ENCODE data around the gene UPB1. TPM values are rescaled to one million over a fixed set of nuclear protein-coding genes. Genes with fewer than 3 reads are reported as not detected.

Gene UPB1
- total RNA-seq, 1 experiment from 2014 or later, result 0.09 TPM

GRCh38 chr22:24513378-24514240 lies 18.5 kb downstream of the UPB1 start:
- Mint-ChIP-seq H3K27ac (no peak overlapping the region), H3K9me3 (no peaks in the 10 kb centered on the region), H3K36me3 (no peaks in the 10 kb centered on the region), H3K4me3 (no peak overlapping the region), H3K4me1 (peaks cover 13% of the 10 kb centered on the region), H3K27me3 (ENCODE audit: low read depth) (peaks cover 3% of the 10 kb centered on the region; the same call in 1 of the 2 replicates)
- TF ChIP-seq GTF2I (CRISPR knock-in tag; conservative IDR thresholded peaks at IDR 0.05) (no peak), ZSCAN18 (CRISPR knock-in tag; IDR thresholded peaks at IDR 0.05) (no peak), IRF2 (CRISPR knock-in tag; IDR thresholded peaks at IDR 0.05; ENCODE audit: borderline replicate concordance, low read depth) (no peak), MXD4 (CRISPR knock-in tag; IDR thresholded peaks at IDR 0.05; ENCODE audit: borderline replicate concordance) (no peak), NR3C1 (CRISPR knock-in tag; conservative IDR thresholded peaks at IDR 0.05; ENCODE audit: low read depth) (no peak), FOXP1 (CRISPR knock-in tag; IDR thresholded peaks at IDR 0.05; ENCODE audit: borderline replicate concordance) (no peak), TEAD1 (CRISPR knock-in tag; IDR thresholded peaks at IDR 0.05) (no peak), HMGXB4 (CRISPR knock-in tag; IDR thresholded peaks at IDR 0.05) (no peak), ZNF121 (CRISPR knock-in tag; IDR thresholded peaks at IDR 0.05) (no peak), ZNF138 (CRISPR knock-in tag; conservative IDR thresholded peaks at IDR 0.05) (no peak)
- TF ChIP-seq, protein P1, sequence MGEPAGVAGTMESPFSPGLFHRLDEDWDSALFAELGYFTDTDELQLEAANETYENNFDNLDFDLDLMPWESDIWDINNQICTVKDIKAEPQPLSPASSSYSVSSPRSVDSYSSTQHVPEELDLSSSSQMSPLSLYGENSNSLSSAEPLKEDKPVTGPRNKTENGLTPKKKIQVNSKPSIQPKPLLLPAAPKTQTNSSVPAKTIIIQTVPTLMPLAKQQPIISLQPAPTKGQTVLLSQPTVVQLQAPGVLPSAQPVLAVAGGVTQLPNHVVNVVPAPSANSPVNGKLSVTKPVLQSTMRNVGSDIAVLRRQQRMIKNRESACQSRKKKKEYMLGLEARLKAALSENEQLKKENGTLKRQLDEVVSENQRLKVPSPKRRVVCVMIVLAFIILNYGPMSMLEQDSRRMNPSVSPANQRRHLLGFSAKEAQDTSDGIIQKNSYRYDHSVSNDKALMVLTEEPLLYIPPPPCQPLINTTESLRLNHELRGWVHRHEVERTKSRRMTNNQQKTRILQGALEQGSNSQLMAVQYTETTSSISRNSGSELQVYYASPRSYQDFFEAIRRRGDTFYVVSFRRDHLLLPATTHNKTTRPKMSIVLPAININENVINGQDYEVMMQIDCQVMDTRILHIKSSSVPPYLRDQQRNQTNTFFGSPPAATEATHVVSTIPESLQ (CRISPR knock-in tag; IDR thresholded peaks at IDR 0.05), result no peak
- TF ChIP-seq, protein P2, sequence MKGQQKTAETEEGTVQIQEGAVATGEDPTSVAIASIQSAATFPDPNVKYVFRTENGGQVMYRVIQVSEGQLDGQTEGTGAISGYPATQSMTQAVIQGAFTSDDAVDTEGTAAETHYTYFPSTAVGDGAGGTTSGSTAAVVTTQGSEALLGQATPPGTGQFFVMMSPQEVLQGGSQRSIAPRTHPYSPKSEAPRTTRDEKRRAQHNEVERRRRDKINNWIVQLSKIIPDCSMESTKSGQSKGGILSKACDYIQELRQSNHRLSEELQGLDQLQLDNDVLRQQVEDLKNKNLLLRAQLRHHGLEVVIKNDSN (CRISPR knock-in tag; IDR thresholded peaks at IDR 0.05), result no peak
- ATAC-seq (no peak), DNase-seq (ENCODE audit: low spot score) (no peak)
- ChIA-PET POLR2A (no interaction called here), CTCF (interaction anchor here (0.6 to 6.1 kb wide), 3 partner anchors 11 to 92 kb away, joined by 3 to 32 read pairs (median 4); no protein-coding TSS in a partner anchor)

DNA sequence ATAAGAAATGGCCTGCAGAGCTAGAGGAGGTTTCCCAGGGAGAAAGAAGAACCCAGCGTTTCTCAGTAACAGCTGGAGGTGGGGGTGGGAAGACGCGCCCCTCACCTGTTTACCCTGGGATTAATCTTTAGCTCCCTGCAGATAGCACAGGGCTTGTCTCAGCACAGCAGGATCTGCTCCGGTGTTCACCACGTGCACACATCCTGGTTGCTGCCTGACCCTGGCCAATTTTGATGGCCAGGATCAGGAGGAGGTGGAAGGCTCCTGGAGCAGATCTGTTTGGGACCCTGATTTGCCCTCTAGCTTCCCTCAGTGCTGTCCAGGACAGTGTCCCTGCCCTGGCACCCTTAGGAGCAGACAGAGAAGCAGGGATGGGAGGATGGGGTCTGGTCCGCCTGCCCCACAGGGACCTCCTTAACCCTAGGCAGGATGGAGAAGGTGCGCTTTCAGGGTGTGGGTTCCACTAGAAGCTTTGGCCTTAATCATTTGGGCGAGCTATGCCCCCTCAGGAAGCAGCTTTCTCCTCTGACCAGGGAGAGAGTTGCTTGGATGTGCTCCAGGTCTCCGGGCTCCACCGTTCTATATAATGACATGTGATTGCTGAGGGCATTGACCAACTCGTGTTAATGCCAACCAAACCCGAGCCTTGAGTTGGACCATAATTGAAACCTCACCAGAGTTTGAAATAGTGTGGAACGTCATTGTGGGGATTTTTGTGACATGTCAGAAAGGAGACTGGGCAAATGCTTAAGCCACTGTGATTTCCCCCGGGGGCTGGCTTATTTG lies 19.3 kb downstream of the UPB1 start:
- Mint-ChIP-seq H3K27me3 (ENCODE audit: low read depth) (peaks cover 3% of the 10 kb centered on the region; the same call in 1 of the 2 replicates), H3K27ac (no peak overlapping the region), H3K4me3 (no peak overlapping the region), H3K4me1 (peaks cover 13% of the 10 kb centered on the region), H3K36me3 (no peaks in the 10 kb centered on the region), H3K9me3 (no peaks in the 10 kb centered on the region)
- ATAC-seq, result no peak
- DNase-seq (ENCODE audit: low spot score), result no peak
- ChIA-PET CTCF (interaction anchor here (0.6 to 6.1 kb wide), 5 partner anchors 10 to 93 kb away, joined by 3 to 32 read pairs (median 3); no protein-coding TSS in a partner anchor), POLR2A (no interaction called here)
- TF ChIP-seq ZNF423 (CRISPR knock-in tag; IDR thresholded peaks at IDR 0.05) (no peak), GABPB1 (CRISPR knock-in tag; IDR thresholded peaks at IDR 0.05) (peak; percentile 89), ZNF671 (CRISPR knock-in tag; IDR thresholded peaks at IDR 0.05) (no peak), CREM (CRISPR knock-in tag; IDR thresholded peaks at IDR 0.05) (no peak), ESRRA (CRISPR knock-in tag; IDR thresholded peaks at IDR 0.05; ENCODE audit: borderline replicate concordance) (no peak), NFYB (CRISPR knock-in tag; conservative IDR thresholded peaks at IDR 0.05; ENCODE audit: low read depth) (no peak), PREB (CRISPR knock-in tag; IDR thresholded peaks at IDR 0.05; ENCODE audit: borderline replicate concordance) (0 out of 2 replicates have a peak, but pooled peaks have one; percentile 28), NFE2L1 (CRISPR knock-in tag; IDR thresholded peaks at IDR 0.05) (no peak), ZNF425 (CRISPR knock-in tag; conservative IDR thresholded peaks at IDR 0.05) (no peak), MXD4 (CRISPR knock-in tag; IDR thresholded peaks at IDR 0.05; ENCODE audit: borderline replicate concordance) (no peak), ZNF138 (CRISPR knock-in tag; conservative IDR thresholded peaks at IDR 0.05) (no peak)
- TF ChIP-seq, protein P3, sequence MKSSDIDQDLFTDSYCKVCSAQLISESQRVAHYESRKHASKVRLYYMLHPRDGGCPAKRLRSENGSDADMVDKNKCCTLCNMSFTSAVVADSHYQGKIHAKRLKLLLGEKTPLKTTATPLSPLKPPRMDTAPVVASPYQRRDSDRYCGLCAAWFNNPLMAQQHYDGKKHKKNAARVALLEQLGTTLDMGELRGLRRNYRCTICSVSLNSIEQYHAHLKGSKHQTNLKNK (CRISPR knock-in tag; IDR thresholded peaks at IDR 0.05), result no peak

Data from WTC11 (cell line).